ENCODE results near the gene C2CD2. TPM values are rescaled to one million over a fixed set of nuclear protein-coding genes. Genes with fewer than 3 reads are reported as not detected.
"Not testable (repeated sequence)": the region's sequence is repeated elsewhere in the genome, so short reads cannot be mapped to it uniquely, and the experiment has no call there.

Gene C2CD2
- polyA plus RNA-seq, 3 donors = 13.2 to 20.0 (median 19.7) TPM

DNA sequence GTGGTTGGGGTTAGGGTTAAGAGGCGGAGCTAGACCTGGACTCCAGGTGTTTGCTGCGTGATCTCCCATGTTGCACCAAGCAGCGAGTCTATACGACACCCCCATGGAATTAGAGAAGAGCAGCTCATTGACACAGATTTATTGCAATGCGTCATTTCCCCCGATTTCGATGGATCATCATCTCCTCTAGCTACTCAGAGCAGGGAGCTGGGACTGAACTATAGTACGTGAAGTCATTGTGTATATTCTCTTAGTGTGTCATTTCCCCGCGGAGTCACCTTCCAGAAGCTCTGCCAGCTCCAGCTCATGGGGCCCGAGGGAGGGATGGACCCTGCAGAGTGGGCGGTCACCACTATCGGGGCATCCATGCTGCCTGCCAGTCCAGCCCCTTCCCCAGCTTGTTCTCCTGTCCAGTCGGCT lies 7.5 kb upstream of the C2CD2 start:
- no peak for DNase-seq

DNA sequence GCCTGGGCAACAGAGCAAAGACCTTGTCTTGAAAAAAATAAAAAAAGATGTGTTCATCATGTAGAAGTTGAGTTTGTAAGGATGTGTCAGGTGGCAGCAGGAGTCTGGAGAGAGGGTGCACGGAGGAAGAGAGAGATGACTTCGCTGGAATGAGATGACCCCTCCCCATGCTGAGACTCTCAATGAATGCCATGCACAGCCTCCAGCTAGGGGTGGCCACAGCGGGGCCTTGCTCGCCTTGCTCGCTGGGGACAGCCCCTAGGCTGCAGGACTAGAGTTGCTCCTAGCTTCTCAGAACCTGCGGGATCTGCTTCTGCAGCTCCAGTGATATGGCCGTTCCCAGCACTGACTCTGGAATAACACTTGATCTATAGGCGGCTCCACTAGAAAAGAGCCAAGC lies 6.6 kb upstream of the C2CD2 start:
- DNase-seq = no peak

GRCh38 chr21:41959697-41960096 lies 5.9 kb upstream of the C2CD2 start:
- not testable (repeated sequence) for DNase-seq

GRCh38 chr21:41958886-41959563 lies 5.2 kb upstream of the C2CD2 start:
- DNase-seq = no peak

GRCh38 chr21:41957991-41958766 lies 4.4 kb upstream of the C2CD2 start:
- peak; percentile 66 for DNase-seq

GRCh38 chr21:41956926-41957729 lies 3.3 kb upstream of the C2CD2 start:
- no peak for DNase-seq

DNA sequence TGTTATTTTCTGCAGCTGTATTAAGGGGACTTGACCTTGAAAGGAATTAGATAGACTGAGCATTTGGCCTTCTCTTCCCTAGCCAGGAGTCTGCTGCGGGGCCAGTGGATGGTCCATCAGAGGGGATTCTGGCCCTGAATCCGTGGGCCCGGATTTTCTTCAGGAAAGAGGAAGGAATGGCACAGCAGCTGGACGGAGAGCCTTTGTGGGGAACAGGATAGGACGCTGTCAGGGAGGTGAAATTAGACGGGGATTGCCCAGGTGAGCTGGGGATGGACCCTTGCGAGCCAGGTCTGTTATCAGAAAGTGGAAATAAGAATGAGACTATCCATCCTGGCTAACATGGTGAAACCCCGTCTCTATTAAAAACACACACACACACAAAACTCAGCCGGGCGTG lies 1.7 kb upstream of the C2CD2 start:
- no peak for DNase-seq

DNA sequence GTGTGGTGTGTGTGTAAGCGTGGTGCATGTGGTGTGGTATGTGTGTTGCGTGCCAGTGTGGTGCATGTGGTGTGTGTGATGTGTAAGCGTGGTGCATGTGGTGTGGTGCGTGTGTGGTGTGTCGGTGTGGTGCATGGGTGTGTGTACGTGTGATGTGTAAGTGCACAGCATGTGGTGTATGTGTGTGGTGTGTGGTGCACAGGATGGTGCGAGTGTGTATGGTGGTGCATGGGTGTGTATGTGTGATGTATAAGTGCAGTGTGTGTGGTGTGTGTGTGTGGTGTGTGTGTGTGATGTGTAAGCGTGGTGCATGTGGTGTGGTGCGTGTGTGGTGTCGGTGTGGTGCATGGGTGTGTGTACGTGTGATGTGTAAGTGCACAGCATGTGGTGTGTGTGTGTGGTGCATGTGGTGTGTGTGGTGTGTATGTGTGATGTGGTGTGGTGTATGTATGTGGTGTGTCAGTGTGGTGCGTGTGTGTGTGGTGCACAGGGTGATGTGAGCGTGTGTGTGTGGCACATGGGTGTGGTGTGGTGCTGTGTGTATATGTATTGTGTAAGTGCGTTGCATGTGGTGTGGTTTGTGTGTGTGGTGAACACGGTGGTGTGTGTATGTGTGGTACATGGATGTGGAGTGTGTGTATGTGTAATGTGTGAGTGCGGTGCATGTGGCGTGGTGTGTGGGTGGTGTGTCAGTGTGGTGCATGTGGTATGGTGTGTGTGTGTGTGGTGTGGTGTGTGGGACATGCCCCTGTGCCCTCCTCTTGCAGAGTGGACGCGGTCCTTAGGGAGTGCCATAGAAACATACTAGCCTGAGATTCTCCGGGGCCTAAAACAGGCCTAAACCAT lies 1.1 kb upstream of the C2CD2 start:
- no peak for DNase-seq

- no peak for DNase-seq
Measured at GRCh38 chr21:41953249-41953830, 478 bp downstream of the C2CD2 start.

GRCh38 chr21:41952568-41953248 lies 1.1 kb downstream of the C2CD2 start:
- no peak for DNase-seq

GRCh38 chr21:41951876-41952567 lies 1.8 kb downstream of the C2CD2 start:
- DNase-seq = no peak

DNA sequence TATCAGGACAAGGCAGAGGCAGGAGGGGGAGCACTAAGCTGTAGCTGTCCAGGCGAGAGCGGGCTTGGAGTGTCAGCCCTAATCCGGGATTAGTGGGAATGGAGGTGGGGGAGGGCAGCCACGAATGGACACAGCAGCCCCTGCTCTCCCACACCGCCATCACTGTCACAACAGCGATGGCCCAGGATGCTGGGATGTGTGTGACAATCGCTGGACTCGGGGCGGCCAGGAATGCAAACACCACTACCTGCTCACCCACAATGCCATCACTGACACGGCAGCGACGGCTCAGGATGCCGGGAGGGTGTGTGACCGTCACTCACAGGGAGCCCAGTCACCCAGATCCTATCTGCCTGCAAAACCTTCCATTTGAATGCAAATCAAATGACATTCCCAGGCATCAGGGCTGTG lies 2.9 kb downstream of the C2CD2 start:
- DNase-seq = no peak

- DNase-seq = not testable (repeated sequence)
Measured at GRCh38 chr21:41949631-41950030, 4.2 kb downstream of the C2CD2 start.

GRCh38 chr21:41948901-41949300 lies 4.9 kb downstream of the C2CD2 start:
- DNase-seq = no peak

DNA sequence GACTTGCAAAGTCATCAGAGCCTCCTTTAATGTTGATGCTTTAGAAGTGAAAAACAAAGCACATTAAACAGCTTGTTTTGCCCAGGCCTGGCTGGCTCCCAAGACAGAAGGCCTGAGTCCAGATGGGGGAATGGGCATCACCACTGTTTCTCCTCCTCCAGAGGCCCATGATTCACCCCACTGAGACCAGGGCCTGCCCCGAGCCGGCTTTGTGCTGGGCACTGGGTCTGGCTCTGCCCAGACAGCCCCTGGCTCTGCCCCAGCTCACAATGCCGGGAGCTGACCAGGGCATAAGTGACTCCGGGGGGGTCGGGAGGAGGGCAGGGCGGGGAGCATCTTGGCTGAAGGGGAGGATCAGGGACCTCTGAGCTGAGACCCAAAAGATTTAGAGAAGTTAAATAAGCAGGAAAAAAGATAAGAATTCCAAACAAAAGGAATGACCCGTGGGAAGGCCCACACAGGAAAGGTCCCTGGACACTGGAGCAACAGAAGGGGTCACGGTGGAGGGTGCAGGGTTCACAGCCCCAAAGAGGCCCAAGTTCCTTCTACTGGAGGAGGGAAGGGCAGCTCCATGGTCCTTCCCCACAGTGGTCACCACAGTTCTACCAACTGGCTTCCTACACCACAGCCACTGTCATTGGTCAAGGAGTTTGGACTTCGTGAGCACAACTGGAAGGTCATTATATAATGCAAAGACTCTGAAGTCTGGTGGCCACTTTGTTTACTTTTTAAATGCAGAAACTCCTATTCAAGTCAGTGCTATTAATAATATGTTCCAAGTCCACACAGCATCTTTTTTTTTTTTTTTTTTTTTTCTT lies 5.5 kb downstream of the C2CD2 start:
- no peak for DNase-seq

- DNase-seq = no peak
Measured at GRCh38 chr21:41945982-41946381, 7.8 kb downstream of the C2CD2 start.

DNA sequence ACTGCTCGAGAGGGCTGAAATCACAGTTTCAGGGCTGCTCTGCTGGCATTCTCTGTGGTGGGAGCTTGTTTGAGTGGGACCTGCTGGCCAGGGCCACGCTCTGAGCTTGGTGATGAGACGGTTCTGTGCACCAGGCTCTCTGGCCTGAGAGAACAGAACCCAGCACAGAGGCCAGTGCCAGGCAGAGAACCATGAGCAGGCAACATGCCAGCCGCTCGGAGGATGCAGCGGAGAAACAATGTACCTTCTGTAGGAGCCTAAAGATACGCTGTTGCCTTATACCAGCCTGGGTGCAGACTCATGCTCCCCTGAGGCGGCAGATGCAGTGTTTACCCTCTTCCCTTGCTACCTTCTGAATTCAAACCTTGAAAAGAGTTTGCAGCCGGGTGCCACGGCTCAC lies 10.0 kb downstream of the C2CD2 start:
- DNase-seq = no peak

DNA sequence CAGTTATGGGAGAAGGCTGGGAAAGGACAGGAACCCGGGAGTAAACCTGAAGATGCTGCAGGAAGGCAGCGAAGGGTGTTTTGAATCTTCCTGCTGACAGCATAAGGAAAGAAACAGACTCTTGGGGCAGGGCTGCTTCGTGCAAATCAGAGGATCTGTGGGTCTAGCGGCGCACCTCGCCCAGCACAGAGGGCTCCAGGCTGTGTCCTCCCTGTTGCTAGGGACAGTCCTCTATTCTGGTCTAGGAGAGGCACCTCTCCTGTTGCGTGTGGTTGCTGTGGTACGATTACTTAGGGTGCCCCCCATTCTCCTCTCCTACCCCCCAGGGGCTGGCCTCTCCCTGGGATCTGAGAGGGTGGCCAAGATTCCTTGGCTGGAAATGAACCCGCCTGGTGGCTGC lies 11.4 kb downstream of the C2CD2 start:
- no peak for DNase-seq

- no peak for DNase-seq
Measured at GRCh38 chr21:41941941-41942340, 11.9 kb downstream of the C2CD2 start.
